H1 (cell line): ENCODE data around the gene HHAT. TPM values are rescaled to one million over a fixed set of nuclear protein-coding genes. Genes with fewer than 3 reads are reported as not detected.

Source experiments
- BACH1 ChIP-seq: IDR thresholded peaks from 2 replicates; pipeline ENCODE4 v1.6.1; 2012; ENCODE audit warnings: low read length, improper control_type of control experiment
- CHD1 ChIP-seq: IDR thresholded peaks from 2 replicates; pipeline ENCODE4 v1.6.1; 2012; ENCODE audit warnings: low read depth, low read length, improper control_type of control experiment
- GABPA ChIP-seq: IDR thresholded peaks from 2 replicates; pipeline ENCODE4 v1.6.1; 2011; ENCODE audit warnings: mild to moderate bottlenecking, low read length, moderate library complexity, borderline replicate concordance; ENCODE audit not compliant: insufficient read depth
- JUND ChIP-seq: IDR thresholded peaks from 2 replicates; pipeline ENCODE4 v1.6.1; 2011; ENCODE audit warnings: mild to moderate bottlenecking, improper control_type of control experiment, low read length
- KDM1A ChIP-seq: fragments of 200-600, 300-600 bp; sonication (generic); IDR thresholded peaks from 2 replicates; pipeline ENCODE4 v1.7.1; 2016; ENCODE audit warnings: mild to moderate bottlenecking, low read length, borderline replicate concordance
- RFX5 ChIP-seq: IDR thresholded peaks from 2 replicates; pipeline ENCODE4 v1.6.1; 2011; ENCODE audit warnings: low read depth, low read length, improper control_type of control experiment, borderline replicate concordance
- SIN3A ChIP-seq, 2 experiments: IDR thresholded peaks in 1 of 2; conservative IDR thresholded peaks in 1 of 2; 2 replicates each; pipeline ENCODE4 v1.6.1; 2011 to 2012; ENCODE audit warnings: low read length in 2 of 2, improper control_type of control experiment in 1 of 2, low read depth in 1 of 2, mild to moderate bottlenecking in 1 of 2
- SIRT6 ChIP-seq: IDR thresholded peaks from one replicate; pipeline ENCODE4 v1.7.1; 2012; ENCODE audit warnings: low read length, inconsistent platforms
- SP2 ChIP-seq: IDR thresholded peaks from 2 replicates; pipeline ENCODE4 v1.6.1; 2012; ENCODE audit warnings: mild to moderate bottlenecking, low read length, inconsistent platforms
- polyA plus RNA-seq, 7 experiments: library from polyadenylated mRNA; depleted of rRNA in 3 of 7; stranded (reverse) in 5 of 7; unstranded in 2 of 7; fragments of >200 nt in 5 of 7; fragments of 200-250 nt in 2 of 7; gene quantifications; 1 replicate in 5 of 7; 2 replicates in 1 of 7; 4 replicates in 1 of 7; pipeline versions ENCODE4 v1.2.1 to v1.2.3, GENCODE V29; 2011 to 2013; ENCODE audit warnings: missing spikeins in 2 of 7, mixed read lengths in 2 of 7
- total RNA-seq: library from RNA; stranded (reverse); fragmentation: NEBNext Ultra II Directional; extraction: Animal tissue kit (Norgen Biotek cat#: 25700); gene quantifications from 2 replicates; pipeline ENCODE4 v1.2.1, GENCODE V29; 2021
- TF ChIP-seq, protein P1 (sequence below): fragments of 300-600 bp; sonication (generic); IDR thresholded peaks from 2 replicates; pipeline ENCODE4 v1.7.1; 2012; ENCODE audit warnings: low read length, moderate library complexity, mild to moderate bottlenecking, inconsistent platforms; ENCODE audit not compliant: insufficient replicate concordance
- TF ChIP-seq, protein P2 (sequence below): IDR thresholded peaks from 2 replicates; pipeline ENCODE4 v1.6.1; 2012; ENCODE audit warnings: low read length, inconsistent platforms

HHAT gene
- total and polyA plus RNA-seq, 2 of the 8 experiments (the other 6 are each of a cell fraction or from before 2014, with no cell fraction given) = 0.15 to 0.51 TPM

GRCh38 chr1:210653771-210654170, 325.1 kb downstream of the HHAT start (continued):
- TF ChIP-seq, protein P1, sequence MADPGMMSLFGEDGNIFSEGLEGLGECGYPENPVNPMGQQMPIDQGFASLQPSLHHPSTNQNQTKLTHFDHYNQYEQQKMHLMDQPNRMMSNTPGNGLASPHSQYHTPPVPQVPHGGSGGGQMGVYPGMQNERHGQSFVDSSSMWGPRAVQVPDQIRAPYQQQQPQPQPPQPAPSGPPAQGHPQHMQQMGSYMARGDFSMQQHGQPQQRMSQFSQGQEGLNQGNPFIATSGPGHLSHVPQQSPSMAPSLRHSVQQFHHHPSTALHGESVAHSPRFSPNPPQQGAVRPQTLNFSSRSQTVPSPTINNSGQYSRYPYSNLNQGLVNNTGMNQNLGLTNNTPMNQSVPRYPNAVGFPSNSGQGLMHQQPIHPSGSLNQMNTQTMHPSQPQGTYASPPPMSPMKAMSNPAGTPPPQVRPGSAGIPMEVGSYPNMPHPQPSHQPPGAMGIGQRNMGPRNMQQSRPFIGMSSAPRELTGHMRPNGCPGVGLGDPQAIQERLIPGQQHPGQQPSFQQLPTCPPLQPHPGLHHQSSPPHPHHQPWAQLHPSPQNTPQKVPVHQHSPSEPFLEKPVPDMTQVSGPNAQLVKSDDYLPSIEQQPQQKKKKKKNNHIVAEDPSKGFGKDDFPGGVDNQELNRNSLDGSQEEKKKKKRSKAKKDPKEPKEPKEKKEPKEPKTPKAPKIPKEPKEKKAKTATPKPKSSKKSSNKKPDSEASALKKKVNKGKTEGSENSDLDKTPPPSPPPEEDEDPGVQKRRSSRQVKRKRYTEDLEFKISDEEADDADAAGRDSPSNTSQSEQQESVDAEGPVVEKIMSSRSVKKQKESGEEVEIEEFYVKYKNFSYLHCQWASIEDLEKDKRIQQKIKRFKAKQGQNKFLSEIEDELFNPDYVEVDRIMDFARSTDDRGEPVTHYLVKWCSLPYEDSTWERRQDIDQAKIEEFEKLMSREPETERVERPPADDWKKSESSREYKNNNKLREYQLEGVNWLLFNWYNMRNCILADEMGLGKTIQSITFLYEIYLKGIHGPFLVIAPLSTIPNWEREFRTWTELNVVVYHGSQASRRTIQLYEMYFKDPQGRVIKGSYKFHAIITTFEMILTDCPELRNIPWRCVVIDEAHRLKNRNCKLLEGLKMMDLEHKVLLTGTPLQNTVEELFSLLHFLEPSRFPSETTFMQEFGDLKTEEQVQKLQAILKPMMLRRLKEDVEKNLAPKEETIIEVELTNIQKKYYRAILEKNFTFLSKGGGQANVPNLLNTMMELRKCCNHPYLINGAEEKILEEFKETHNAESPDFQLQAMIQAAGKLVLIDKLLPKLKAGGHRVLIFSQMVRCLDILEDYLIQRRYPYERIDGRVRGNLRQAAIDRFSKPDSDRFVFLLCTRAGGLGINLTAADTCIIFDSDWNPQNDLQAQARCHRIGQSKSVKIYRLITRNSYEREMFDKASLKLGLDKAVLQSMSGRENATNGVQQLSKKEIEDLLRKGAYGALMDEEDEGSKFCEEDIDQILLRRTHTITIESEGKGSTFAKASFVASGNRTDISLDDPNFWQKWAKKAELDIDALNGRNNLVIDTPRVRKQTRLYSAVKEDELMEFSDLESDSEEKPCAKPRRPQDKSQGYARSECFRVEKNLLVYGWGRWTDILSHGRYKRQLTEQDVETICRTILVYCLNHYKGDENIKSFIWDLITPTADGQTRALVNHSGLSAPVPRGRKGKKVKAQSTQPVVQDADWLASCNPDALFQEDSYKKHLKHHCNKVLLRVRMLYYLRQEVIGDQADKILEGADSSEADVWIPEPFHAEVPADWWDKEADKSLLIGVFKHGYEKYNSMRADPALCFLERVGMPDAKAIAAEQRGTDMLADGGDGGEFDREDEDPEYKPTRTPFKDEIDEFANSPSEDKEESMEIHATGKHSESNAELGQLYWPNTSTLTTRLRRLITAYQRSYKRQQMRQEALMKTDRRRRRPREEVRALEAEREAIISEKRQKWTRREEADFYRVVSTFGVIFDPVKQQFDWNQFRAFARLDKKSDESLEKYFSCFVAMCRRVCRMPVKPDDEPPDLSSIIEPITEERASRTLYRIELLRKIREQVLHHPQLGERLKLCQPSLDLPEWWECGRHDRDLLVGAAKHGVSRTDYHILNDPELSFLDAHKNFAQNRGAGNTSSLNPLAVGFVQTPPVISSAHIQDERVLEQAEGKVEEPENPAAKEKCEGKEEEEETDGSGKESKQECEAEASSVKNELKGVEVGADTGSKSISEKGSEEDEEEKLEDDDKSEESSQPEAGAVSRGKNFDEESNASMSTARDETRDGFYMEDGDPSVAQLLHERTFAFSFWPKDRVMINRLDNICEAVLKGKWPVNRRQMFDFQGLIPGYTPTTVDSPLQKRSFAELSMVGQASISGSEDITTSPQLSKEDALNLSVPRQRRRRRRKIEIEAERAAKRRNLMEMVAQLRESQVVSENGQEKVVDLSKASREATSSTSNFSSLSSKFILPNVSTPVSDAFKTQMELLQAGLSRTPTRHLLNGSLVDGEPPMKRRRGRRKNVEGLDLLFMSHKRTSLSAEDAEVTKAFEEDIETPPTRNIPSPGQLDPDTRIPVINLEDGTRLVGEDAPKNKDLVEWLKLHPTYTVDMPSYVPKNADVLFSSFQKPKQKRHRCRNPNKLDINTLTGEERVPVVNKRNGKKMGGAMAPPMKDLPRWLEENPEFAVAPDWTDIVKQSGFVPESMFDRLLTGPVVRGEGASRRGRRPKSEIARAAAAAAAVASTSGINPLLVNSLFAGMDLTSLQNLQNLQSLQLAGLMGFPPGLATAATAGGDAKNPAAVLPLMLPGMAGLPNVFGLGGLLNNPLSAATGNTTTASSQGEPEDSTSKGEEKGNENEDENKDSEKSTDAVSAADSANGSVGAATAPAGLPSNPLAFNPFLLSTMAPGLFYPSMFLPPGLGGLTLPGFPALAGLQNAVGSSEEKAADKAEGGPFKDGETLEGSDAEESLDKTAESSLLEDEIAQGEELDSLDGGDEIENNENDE = no peak
- TF ChIP-seq SIRT6 (no peak), KDM1A (no peak), RFX5 (no peak), BACH1 (no peak), SIN3A (conservative IDR thresholded peaks at IDR 0.05 in 1 of 2, IDR thresholded peaks at IDR 0.05 in 1 of 2; ENCODE audit: low read depth in 1 of 2, low read length in 2 of 2) (no peak), SP2 (no peak), CHD1 (no peak), GABPA (no peak), JUND (no peak)
- TF ChIP-seq, protein P2, sequence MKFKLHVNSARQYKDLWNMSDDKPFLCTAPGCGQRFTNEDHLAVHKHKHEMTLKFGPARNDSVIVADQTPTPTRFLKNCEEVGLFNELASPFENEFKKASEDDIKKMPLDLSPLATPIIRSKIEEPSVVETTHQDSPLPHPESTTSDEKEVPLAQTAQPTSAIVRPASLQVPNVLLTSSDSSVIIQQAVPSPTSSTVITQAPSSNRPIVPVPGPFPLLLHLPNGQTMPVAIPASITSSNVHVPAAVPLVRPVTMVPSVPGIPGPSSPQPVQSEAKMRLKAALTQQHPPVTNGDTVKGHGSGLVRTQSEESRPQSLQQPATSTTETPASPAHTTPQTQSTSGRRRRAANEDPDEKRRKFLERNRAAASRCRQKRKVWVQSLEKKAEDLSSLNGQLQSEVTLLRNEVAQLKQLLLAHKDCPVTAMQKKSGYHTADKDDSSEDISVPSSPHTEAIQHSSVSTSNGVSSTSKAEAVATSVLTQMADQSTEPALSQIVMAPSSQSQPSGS = no peak
